GM23248 (cell line): ENCODE measurements around the gene CES2. TPM values are rescaled to one million over a fixed set of nuclear protein-coding genes. Genes with fewer than 3 reads are reported as not detected.

ENCODE experiments used
- DNase-seq: peaks from one replicate; pipeline ENCODE4 v3.0.0-alpha.2; 2015
- H2AFZ ChIP-seq: fragments of 200-600 bp; sonication (generic); 2 replicates; pipeline ENCODE4 v1.6.1; 2016; ENCODE audit warnings: antibody characterized with exemption
- H3F3A ChIP-seq: fragments of 200-600 bp; sonication (generic); 2 replicates; pipeline ENCODE4 v1.6.1; 2016; ENCODE audit warnings: mild to moderate bottlenecking, antibody characterized with exemption, mixed run types; ENCODE audit not compliant: insufficient read depth
- H3K27ac ChIP-seq: fragments of 200-600 bp; sonication (generic); 2 replicates; pipeline ENCODE4 v1.5.1; 2016; ENCODE audit warnings: mild to moderate bottlenecking
- H3K27me3 ChIP-seq: fragments of 200-600 bp; sonication (generic); replicated peaks from 2 replicates; pipeline ENCODE4 v1.6.1; 2016; ENCODE audit warnings: mild to moderate bottlenecking; ENCODE audit not compliant: insufficient read depth
- H3K36me3 ChIP-seq: fragments of 200-600 bp; sonication (generic); 2 replicates; pipeline ENCODE4 v1.6.1; 2016; ENCODE audit warnings: low read depth, mild to moderate bottlenecking
- H3K4me1 ChIP-seq: fragments of 200-600 bp; sonication (generic); 2 replicates; pipeline ENCODE4 v1.6.1; 2016; ENCODE audit warnings: mild to moderate bottlenecking; ENCODE audit not compliant: insufficient read depth
- H3K4me2 ChIP-seq: fragments of 200-600 bp; sonication (generic); one replicate; pipeline ENCODE4 v1.6.1; 2016; ENCODE audit warnings: mild to moderate bottlenecking; ENCODE audit not compliant: unreplicated experiment
- H3K4me3 ChIP-seq: fragments of 200-600 bp; sonication (generic); 2 replicates; pipeline ENCODE4 v1.5.1; 2016; ENCODE audit warnings: mild to moderate bottlenecking
- H3K79me2 ChIP-seq: fragments of 200-600 bp; sonication (generic); 2 replicates; pipeline ENCODE4 v1.6.1; 2016; ENCODE audit warnings: mild to moderate bottlenecking; ENCODE audit not compliant: insufficient read depth
- H3K9ac ChIP-seq: fragments of 200-600 bp; sonication (generic); 2 replicates; pipeline ENCODE4 v1.6.1; 2016; ENCODE audit warnings: mild to moderate bottlenecking
- H3K9me2 ChIP-seq: fragments of 200-600 bp; sonication (generic); 2 replicates; pipeline ENCODE4 v1.6.1; 2016; ENCODE audit warnings: mixed run types, mild to moderate bottlenecking, moderate library complexity; ENCODE audit not compliant: insufficient read depth
- H3K9me3 ChIP-seq: fragments of 200-600 bp; sonication (generic); one replicate; pipeline ENCODE4 v1.6.1; 2017; ENCODE audit warnings: low read depth
- H4K20me1 ChIP-seq: fragments of 200-600 bp; sonication (generic); 2 replicates; pipeline ENCODE4 v1.6.0; 2016; ENCODE audit not compliant: insufficient read depth
- EZH2 ChIP-seq: fragments of 200-600 bp; sonication (generic); IDR thresholded peaks from 2 replicates; pipeline ENCODE4 v1.6.1; 2018; ENCODE audit warnings: antibody characterized with exemption, mild to moderate bottlenecking; ENCODE audit not compliant: insufficient read depth, poor library complexity, severe bottlenecking
- EZH2phosphoT487 ChIP-seq: fragments of 200-600 bp; sonication (generic); IDR thresholded peaks from 2 replicates; pipeline ENCODE4 v1.6.1; 2018; ENCODE audit warnings: antibody characterized with exemption, moderate library complexity, mild to moderate bottlenecking, low read depth; ENCODE audit not compliant: insufficient read depth
- WGBS, 2 experiments: methylation state at CpG; one replicate each; pipeline ENCODE4 v1.1.6; 2015 to 2017; ENCODE audit warnings: low lambda C conversion rate in 2 of 2, low coverage in 1 of 2; ENCODE audit errors: missing lambda C conversion rate in 2 of 2; 5-methylcytosine and 5-hydroxymethylcytosine counted together
- in situ Hi-C: fragments of 300-500 bp; cut with MboI; formaldehyde crosslinking; loops from 2 replicates; pipeline ENCODE4 v1.15.0; 2020
- polyA plus RNA-seq: library from polyadenylated mRNA; unstranded; fragments of >200 nt; fragmentation: Nextera tagmentation; extraction: Ambion mirVana; gene quantifications from 2 replicates; pipeline ENCODE4 v1.2.1, GENCODE V29; 2016
- total RNA-seq: library from RNA; depleted of rRNA; stranded (reverse); fragments of >200 nt; shearing (Covaris generic); gene quantifications from 2 replicates; pipeline ENCODE4 v1.2.3, GENCODE V29; 2014

Gene CES2
- total and polyA plus RNA-seq, 2 experiments from 2014 or later, result 32.3 to 37.6 TPM

GRCh38 chr16:66903544-66904427, 31.5 kb upstream of the CES2 start:
- H3F3A ChIP-seq, result no peaks in the 10 kb centered on the region

DNA sequence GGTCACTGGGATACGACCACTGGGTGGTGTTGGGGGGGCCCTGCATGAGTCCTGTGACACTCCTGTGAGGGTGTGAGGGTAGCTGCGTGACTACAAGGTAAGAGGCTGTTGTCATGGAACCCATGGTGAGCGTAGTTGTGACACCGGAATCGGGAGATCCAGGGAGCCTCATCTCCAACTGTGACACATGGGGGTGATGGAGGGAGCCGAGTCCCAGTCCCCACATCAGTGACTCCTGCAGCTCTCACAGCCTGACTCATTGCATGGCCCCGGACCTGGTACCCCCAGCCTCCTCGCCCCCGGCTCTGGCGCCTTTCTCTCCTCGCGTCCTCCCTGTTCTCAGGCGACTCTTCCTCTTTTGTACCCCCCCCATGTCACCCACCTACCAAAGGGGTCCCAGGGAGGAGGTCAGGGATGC, 30.9 kb upstream of the CES2 start:
- Histone ChIP-seq H3K4me2 (no peak overlapping the region), H4K20me1 (no peaks in the 10 kb centered on the region), H3K36me3 (no peaks in the 10 kb centered on the region), H3K9me2 (no peaks in the 10 kb centered on the region), H2AFZ (no peak overlapping the region), H3K9me3 (no peaks in the 10 kb centered on the region), H3F3A (no peaks in the 10 kb centered on the region), H3K4me3 (no peak overlapping the region), H3K4me1 (peaks cover 9% of the 10 kb centered on the region), H3K27me3 (no peaks in the 10 kb centered on the region), H3K9ac (no peak overlapping the region), H3K79me2 (no peaks in the 10 kb centered on the region), H3K27ac (no peak overlapping the region)
- in situ Hi-C loops, result no loop called here
- no peak for TF ChIP-seq EZH2phosphoT487
- no peak for TF ChIP-seq EZH2
- no peak for DNase-seq
- WGBS, 2 experiments, result 92 to 93% methylated on average over 11 to 13 of the region's 13 CpGs

More at GRCh38 chr16:66903544-66904427, 31.5 kb upstream of the CES2 start:
- Histone ChIP-seq H3K9ac (no peak overlapping the region), H3K4me3 (no peak overlapping the region), H3K4me2 (no peak overlapping the region), H3K27ac (no peak overlapping the region), H4K20me1 (no peaks in the 10 kb centered on the region), H2AFZ (no peak overlapping the region), H3K79me2 (no peaks in the 10 kb centered on the region), H3K4me1 (peaks cover 9% of the 10 kb centered on the region), H3K36me3 (no peaks in the 10 kb centered on the region), H3K27me3 (no peaks in the 10 kb centered on the region), H3K9me2 (no peaks in the 10 kb centered on the region), H3K9me3 (no peaks in the 10 kb centered on the region)
- WGBS, 2 experiments, result 81 to 84% methylated on average over 11 of the region's 11 CpGs
- in situ Hi-C loops, result no loop called here
- TF ChIP-seq EZH2 (no peak), EZH2phosphoT487 (no peak)
- no peak for DNase-seq

DNA sequence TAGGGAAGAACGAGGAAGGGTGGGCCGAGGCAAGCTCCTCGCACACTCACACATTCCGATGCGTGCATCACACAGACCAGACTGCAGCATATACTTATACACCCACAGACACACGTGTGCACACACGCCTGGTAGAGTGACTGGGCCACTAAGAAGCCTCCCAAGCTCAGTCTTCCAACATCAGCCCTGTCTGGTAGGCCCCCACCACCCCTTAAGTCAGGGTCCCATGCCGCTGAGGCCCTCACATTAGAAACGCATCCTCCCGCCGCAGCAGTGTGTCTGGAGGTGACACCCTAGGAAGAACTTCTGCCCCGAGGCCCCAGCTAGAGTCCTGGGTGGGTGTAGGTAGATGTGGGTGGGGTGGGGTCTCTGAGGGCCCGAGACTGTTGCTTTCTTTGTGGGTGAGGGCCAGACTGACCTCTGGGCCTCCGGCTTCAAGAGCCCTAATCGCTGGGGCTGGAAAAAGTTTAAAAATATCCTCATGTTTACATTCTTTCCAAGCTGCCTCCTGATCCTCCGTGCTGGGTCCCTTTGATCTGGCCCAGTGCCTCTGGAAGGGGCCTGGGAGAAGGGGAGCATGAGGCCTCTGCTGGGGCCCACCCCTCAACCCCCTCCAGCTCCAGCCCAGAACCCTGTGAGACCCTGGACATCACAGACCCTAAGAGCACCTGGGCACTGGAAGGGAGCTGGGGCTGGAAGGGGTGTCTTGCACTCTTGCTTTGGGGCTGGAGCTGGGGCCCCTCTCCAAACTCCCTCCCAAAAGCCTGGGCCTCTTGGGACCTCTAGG, 30.3 kb upstream of the CES2 start:
- no peaks in the 10 kb centered on the region for H3K79me2 ChIP-seq
- 73 to 79% methylated on average over 16 of the region's 16 CpGs for WGBS, 2 experiments
- no peak for TF ChIP-seq EZH2
- no peak for TF ChIP-seq EZH2phosphoT487
- H3F3A ChIP-seq, result no peaks in the 10 kb centered on the region
- in situ Hi-C loops, result no loop called here
- no peaks in the 10 kb centered on the region for H4K20me1 ChIP-seq
- no peaks in the 10 kb centered on the region for H3K9me3 ChIP-seq
- no peak overlapping the region for H3K9ac ChIP-seq
- H3K27me3 ChIP-seq, result no peaks in the 10 kb centered on the region
- no peak overlapping the region for H2AFZ ChIP-seq
- H3K4me3 ChIP-seq, result no peak overlapping the region
- H3K4me2 ChIP-seq, result no peak overlapping the region
- no peaks in the 10 kb centered on the region for H3K9me2 ChIP-seq
- no peak for DNase-seq
- no peaks in the 10 kb centered on the region for H3K36me3 ChIP-seq
- no peak overlapping the region for H3K27ac ChIP-seq
- peaks cover 4% of the 10 kb centered on the region for H3K4me1 ChIP-seq

GRCh38 chr16:66905633-66906539, 29.4 kb upstream of the CES2 start:
- Histone ChIP-seq H3K27ac (no peak overlapping the region), H3F3A (no peaks in the 10 kb centered on the region), H3K4me2 (no peak overlapping the region), H3K36me3 (no peaks in the 10 kb centered on the region), H3K4me3 (no peak overlapping the region), H3K9me2 (no peaks in the 10 kb centered on the region), H3K9me3 (no peaks in the 10 kb centered on the region), H3K79me2 (no peaks in the 10 kb centered on the region), H4K20me1 (no peaks in the 10 kb centered on the region), H3K27me3 (no peaks in the 10 kb centered on the region), H2AFZ (no peak overlapping the region), H3K4me1 (no peaks in the 10 kb centered on the region), H3K9ac (no peak overlapping the region)
- TF ChIP-seq EZH2phosphoT487 (no peak), EZH2 (no peak)
- in situ Hi-C loops, result no loop called here
- no peak for DNase-seq
- WGBS, 2 experiments, result 77 to 79% methylated on average over 11 of the region's 11 CpGs
